B cell (primary cell): Measurements from ENCODE around the gene GLB1L3. TPM values are rescaled to one million over a fixed set of nuclear protein-coding genes. Genes with fewer than 3 reads are reported as not detected.

Experiments
- ATAC-seq: fragments of 200-7000 bp; cut with Tn5 transposase; one replicate; pipeline ENCODE4 v1.10.0; 2021; ENCODE audit warnings: low read depth, mild to moderate bottlenecking, moderate number of reproducible peaks, moderate library complexity
- CTCF ChIA-PET: fragments of 350-600 bp; sonication (Branson Sonifier 250); formaldehyde crosslinking; loops from one replicate; lab custom pipeline; 2021; ENCODE audit warnings: antibody characterized with exemption, inconsistent platforms; lab: Charles Lee
- POLR2A ChIA-PET: fragments of 350-600 bp; sonication (Branson Sonifier 250); formaldehyde crosslinking; loops from one replicate; lab custom pipeline; 2021; ENCODE audit warnings: antibody characterized with exemption; lab: Charles Lee
- DNase-seq: peaks from one replicate; pipeline ENCODE4 v3.0.0; 2013
- H2AFZ ChIP-seq: 2 replicates; pipeline ENCODE4 v1.6.1; 2012; ENCODE audit warnings: mild to moderate bottlenecking, low read depth, low read length; ENCODE audit not compliant: insufficient read depth, poor library complexity, severe bottlenecking
- H3K27ac ChIP-seq, 2 donors: 1 replicate in 1 of 2; 2 replicates in 1 of 2; pipeline ENCODE4 v1.5.1; 2012 to 2013; ENCODE audit warnings: low read length in 2 of 2, mild to moderate bottlenecking in 2 of 2, moderate library complexity in 1 of 2
- H3K27me3 ChIP-seq, 4 experiments: fragments of 200-600 bp in 1 of 4; sonication (generic) in 1 of 4; replicated peaks in 1 of 4; 1 replicate in 2 of 4; 2 replicates in 2 of 4; pipeline versions ENCODE4 v1.6.1 to v1.7.0; 2013 to 2016; ENCODE audit warnings: low read length in 3 of 4, mild to moderate bottlenecking in 2 of 4, mixed read lengths in 1 of 4, moderate library complexity in 1 of 4; ENCODE audit not compliant: insufficient read depth in 4 of 4, control insufficient read depth in 3 of 4; ENCODE audit errors: control extremely low read depth in 1 of 4
- H3K36me3 ChIP-seq, 2 experiments: replicated peaks in 1 of 2; 1 replicate in 1 of 2; 2 replicates in 1 of 2; pipeline versions ENCODE4 v1.6.1 to v1.7.1; 2013; ENCODE audit warnings: low read length in 1 of 2; ENCODE audit not compliant: insufficient read depth in 2 of 2, control insufficient read depth in 1 of 2; ENCODE audit errors: control extremely low read depth in 1 of 2, extremely low read depth in 1 of 2
- H3K4me1 ChIP-seq, 2 donors: fragments of 200-600 bp in 1 of 2; sonication (generic) in 1 of 2; 1 replicate in 1 of 2; 2 replicates in 1 of 2; pipeline versions ENCODE4 v1.5.1 to v1.6.1; 2013 to 2017; ENCODE audit warnings: low read length in 2 of 2; ENCODE audit not compliant: control insufficient read depth in 2 of 2, insufficient read depth in 2 of 2
- H3K4me2 ChIP-seq: replicated peaks from 2 replicates; pipeline ENCODE3; 2012; ENCODE audit warnings: mild to moderate bottlenecking, low read depth, low read length; ENCODE audit not compliant: poor library complexity, severe bottlenecking
- H3K4me3 ChIP-seq, 5 experiments: fragments of 200-600 bp in 1 of 5; sonication (generic) in 1 of 5; 1 replicate in 3 of 5; 2 replicates in 2 of 5; pipeline versions ENCODE4 v1.5.1 to v1.7.0; 2011 to 2016; ENCODE audit warnings: low read length in 4 of 5, mild to moderate bottlenecking in 4 of 5, low read depth in 2 of 5, control low read depth in 1 of 5, moderate library complexity in 1 of 5; ENCODE audit not compliant: insufficient read depth in 1 of 5; ENCODE audit errors: control extremely low read depth in 1 of 5, extremely low read depth in 1 of 5
- H3K79me2 ChIP-seq: fragments of 200-600 bp; sonication (generic); one replicate; pipeline ENCODE4 v1.6.0; 2016; ENCODE audit warnings: low read length; ENCODE audit not compliant: control insufficient read depth, insufficient read depth
- H3K9ac ChIP-seq: fragments of 200-600 bp; sonication (generic); 2 replicates; pipeline ENCODE4 v1.6.1; 2017; ENCODE audit warnings: mild to moderate bottlenecking, low read length, moderate library complexity
- H3K9me3 ChIP-seq, 3 donors: one replicate each; pipeline versions ENCODE4 v1.6.1 to v1.7.1; 2013; ENCODE audit warnings: low read length in 2 of 3; ENCODE audit not compliant: control insufficient read depth in 2 of 3, insufficient read depth in 1 of 3; ENCODE audit errors: control extremely low read depth in 1 of 3
- H4K20me1 ChIP-seq: 2 replicates; pipeline ENCODE4 v1.6.0; 2012; ENCODE audit warnings: mild to moderate bottlenecking, low read length; ENCODE audit not compliant: insufficient read depth, control insufficient read depth, poor library complexity, severe bottlenecking
- H3K27ac Mint-ChIP-seq: one replicate; pipeline ENCODE4 v1.8.0; 2021; ENCODE audit warnings: mixed read lengths
- H3K27me3 Mint-ChIP-seq: one replicate; pipeline ENCODE4 v1.8.0; 2021; ENCODE audit warnings: mixed read lengths
- H3K4me1 Mint-ChIP-seq: one replicate; pipeline ENCODE4 v1.8.0; 2021; ENCODE audit warnings: mixed read lengths
- H3K4me3 Mint-ChIP-seq: one replicate; pipeline ENCODE4 v1.8.0; 2021; ENCODE audit warnings: mixed read lengths
- H3K9me3 Mint-ChIP-seq: one replicate; pipeline ENCODE4 v1.8.0; 2022; ENCODE audit warnings: mixed read lengths; ENCODE audit not compliant: insufficient read depth
- EZH2 ChIP-seq: IDR thresholded peaks from 2 replicates; pipeline ENCODE4 v1.6.1; 2012; ENCODE audit warnings: borderline replicate concordance, low read depth, mild to moderate bottlenecking, moderate library complexity, low read length; ENCODE audit not compliant: insufficient read depth, poor library complexity, severe bottlenecking
- WGBS: methylation state at CpG from one replicate; pipeline ENCODE4 v1.1.5; 2013; ENCODE audit warnings: missing lambda C conversion rate; ENCODE audit not compliant: insufficient coverage; 5-methylcytosine and 5-hydroxymethylcytosine counted together
- intact Hi-C: fragments of 100-400 bp; cut with micrococcal nuclease; formaldehyde crosslinking; loops from one replicate; pipeline ENCODE4 v1.10.0; 2022
- polyA plus RNA-seq: library from polyadenylated mRNA; depleted of rRNA; stranded (reverse); fragments of >200 nt; gene quantifications from 2 replicates; pipeline ENCODE4 v1.2.3, GENCODE V29; 2012
- total RNA-seq, 2 donors: library from RNA; stranded (reverse); fragments of 120-200 nt in 1 of 2; gene quantifications; 1 replicate in 1 of 2; 2 replicates in 1 of 2; pipeline versions ENCODE4 v1.2.3 to v1.2.4, GENCODE V29; 2013 to 2022
- TF ChIP-seq, protein P1 (sequence below): fragments of 200-600 bp; IDR thresholded peaks from one replicate; pipeline ENCODE4 v1.8.0; 2022; ENCODE audit warnings: antibody characterized with exemption, mild to moderate bottlenecking

Gene GLB1L3
- total and polyA plus RNA-seq, 2 donors (not counting 1 experiment from before 2014, with no cell fraction given), result not detected

DNA sequence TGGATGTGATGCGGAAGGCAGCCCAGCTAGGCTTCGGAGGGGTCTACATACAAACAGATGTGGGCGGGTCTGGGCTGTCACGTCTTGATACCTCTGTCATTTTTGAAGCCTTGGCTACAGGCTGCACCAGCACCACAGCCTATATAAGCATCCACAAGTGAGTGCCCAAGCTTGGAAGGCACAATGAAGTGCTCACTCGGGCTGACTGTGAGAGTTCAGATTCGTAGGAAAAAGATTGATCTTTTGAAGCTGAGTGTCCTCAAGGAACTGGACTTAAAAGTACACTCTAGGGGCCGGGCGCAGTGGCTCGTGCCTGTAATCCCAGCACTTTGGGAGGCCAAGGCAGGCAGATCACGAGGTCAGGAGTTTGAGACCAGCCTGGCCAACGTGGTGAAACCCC, 19.1 kb upstream of the GLB1L3 start:
- H3K4me2 ChIP-seq, result no peak overlapping the region
- intact Hi-C loops, result no loop called here
- H3K4me1 ChIP-seq, result peaks cover 6 to 12% of the 10 kb centered on the region in 2 donors
- no peak overlapping the region for H3K9ac ChIP-seq
- H3K27me3 ChIP-seq, result no peaks in the 10 kb centered on the region
- H3K4me3 ChIP-seq, result no peak overlapping the region
- no peak overlapping the region for H3K4me3 Mint-ChIP-seq
- no peak for TF ChIP-seq EZH2
- TF ChIP-seq, protein P1, sequence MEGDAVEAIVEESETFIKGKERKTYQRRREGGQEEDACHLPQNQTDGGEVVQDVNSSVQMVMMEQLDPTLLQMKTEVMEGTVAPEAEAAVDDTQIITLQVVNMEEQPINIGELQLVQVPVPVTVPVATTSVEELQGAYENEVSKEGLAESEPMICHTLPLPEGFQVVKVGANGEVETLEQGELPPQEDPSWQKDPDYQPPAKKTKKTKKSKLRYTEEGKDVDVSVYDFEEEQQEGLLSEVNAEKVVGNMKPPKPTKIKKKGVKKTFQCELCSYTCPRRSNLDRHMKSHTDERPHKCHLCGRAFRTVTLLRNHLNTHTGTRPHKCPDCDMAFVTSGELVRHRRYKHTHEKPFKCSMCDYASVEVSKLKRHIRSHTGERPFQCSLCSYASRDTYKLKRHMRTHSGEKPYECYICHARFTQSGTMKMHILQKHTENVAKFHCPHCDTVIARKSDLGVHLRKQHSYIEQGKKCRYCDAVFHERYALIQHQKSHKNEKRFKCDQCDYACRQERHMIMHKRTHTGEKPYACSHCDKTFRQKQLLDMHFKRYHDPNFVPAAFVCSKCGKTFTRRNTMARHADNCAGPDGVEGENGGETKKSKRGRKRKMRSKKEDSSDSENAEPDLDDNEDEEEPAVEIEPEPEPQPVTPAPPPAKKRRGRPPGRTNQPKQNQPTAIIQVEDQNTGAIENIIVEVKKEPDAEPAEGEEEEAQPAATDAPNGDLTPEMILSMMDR, result no peak
- CTCF ChIA-PET, result interaction anchor here (1.0 kb wide), 1 partner anchor 26 kb away, joined by 5 read pairs; no protein-coding TSS in a partner anchor
- 94% methylated on average over 10 of the region's 11 CpGs for WGBS
- ATAC-seq, result no peak
- H3K4me1 Mint-ChIP-seq, result peaks cover 23% of the 10 kb centered on the region
- no peaks in the 10 kb centered on the region for H3K27me3 Mint-ChIP-seq
- no peak overlapping the region for H3K27ac Mint-ChIP-seq
- POLR2A ChIA-PET, result no interaction called here
- H3K79me2 ChIP-seq, result peaks cover 7% of the 10 kb centered on the region
- DNase-seq, result no peak
- no peaks in the 10 kb centered on the region for H3K9me3 Mint-ChIP-seq
- no peak overlapping the region for H2AFZ ChIP-seq
- H3K27ac ChIP-seq, result no peak overlapping the region
- H3K36me3 ChIP-seq, result peaks cover 3 to 27% of the 10 kb centered on the region in 2 experiments
- no peaks in the 10 kb centered on the region for H4K20me1 ChIP-seq
- H3K9me3 ChIP-seq, result no peaks in the 10 kb centered on the region

- Histone ChIP-seq H3K36me3 (peaks cover 3 to 42% of the 10 kb centered on the region in 2 experiments), H3K79me2 (peaks cover 6% of the 10 kb centered on the region), H3K4me2 (no peak overlapping the region), H4K20me1 (no peaks in the 10 kb centered on the region), H3K4me3 (no peak overlapping the region), H3K27me3 (no peaks in the 10 kb centered on the region), H2AFZ (no peak overlapping the region), H3K9me3 (no peaks in the 10 kb centered on the region), H3K4me1 (peaks cover 0 to 5% of the 10 kb centered on the region in 2 donors), H3K9ac (no peak overlapping the region), H3K27ac (no peak overlapping the region)
- H3K9me3 Mint-ChIP-seq, result no peaks in the 10 kb centered on the region
- 96% methylated on average over 4 of the region's 4 CpGs for WGBS
- CTCF ChIA-PET, result interaction anchor here (1.0 kb wide), 1 partner anchor 52 kb away, joined by 3 read pairs; no protein-coding TSS in a partner anchor
- no peaks in the 10 kb centered on the region for H3K27me3 Mint-ChIP-seq
- no peak for TF ChIP-seq EZH2
- TF ChIP-seq, protein P1, result no peak
- no peak overlapping the region for H3K4me3 Mint-ChIP-seq
- intact Hi-C loops, result no loop called here
- no peak overlapping the region for H3K27ac Mint-ChIP-seq
- no peak for ATAC-seq
- peaks cover 9% of the 10 kb centered on the region for H3K4me1 Mint-ChIP-seq
- POLR2A ChIA-PET, result no interaction called here
- DNase-seq, result no peak
These were observed 17.6 kb upstream of the GLB1L3 start for GRCh38 chr11:134258577-134258976.
